Neural progenitor cell (in vitro differentiated cells): ENCODE results near the gene ORMDL1. TPM values are rescaled to one million over a fixed set of nuclear protein-coding genes. Genes with fewer than 3 reads are reported as not detected.

Source experiments
- DNase-seq: peaks from one replicate; pipeline ENCODE4 v3.0.0-alpha.2; 2016; ENCODE audit warnings: low spot score
- H2AFZ ChIP-seq: fragments of 200-600 bp; sonication (generic); replicated peaks from 2 replicates; pipeline ENCODE4 v1.6.1; 2016; ENCODE audit warnings: antibody characterized with exemption
- H3F3A ChIP-seq: fragments of 200-600 bp; sonication (generic); 2 replicates; pipeline ENCODE4 v1.6.1; 2016; ENCODE audit warnings: antibody characterized with exemption, low read depth
- H3K27ac ChIP-seq: fragments of 200-600 bp; sonication (generic); 2 replicates; pipeline ENCODE4 v1.5.1; 2016; ENCODE audit warnings: mild to moderate bottlenecking
- H3K27me3 ChIP-seq: fragments of 200-600 bp; sonication (generic); 2 replicates; pipeline ENCODE4 v1.6.1; 2016; ENCODE audit warnings: mild to moderate bottlenecking, moderate library complexity
- H3K36me3 ChIP-seq: fragments of 200-600 bp; sonication (generic); 2 replicates; pipeline ENCODE4 v1.5.1; 2016
- H3K4me1 ChIP-seq: fragments of 200-600 bp; sonication (generic); 2 replicates; pipeline ENCODE4 v1.6.1; 2016; ENCODE audit warnings: mixed run types
- H3K4me2 ChIP-seq: fragments of 200-600 bp; sonication (generic); 2 replicates; pipeline ENCODE4 v1.6.1; 2016
- H3K4me3 ChIP-seq: fragments of 200-600 bp; sonication (generic); 2 replicates; pipeline ENCODE4 v1.5.1; 2016
- H3K79me2 ChIP-seq: fragments of 200-600 bp; sonication (generic); 2 replicates; pipeline ENCODE4 v1.6.1; 2016; ENCODE audit warnings: low read depth
- H3K9ac ChIP-seq: fragments of 200-600 bp; sonication (generic); 2 replicates; pipeline ENCODE4 v1.6.1; 2016
- H3K9me3 ChIP-seq: fragments of 200-600 bp; sonication (generic); 2 replicates; pipeline ENCODE4 v1.5.1; 2016; ENCODE audit warnings: low read depth
- H4K20me1 ChIP-seq: fragments of 200-600 bp; sonication (generic); 2 replicates; pipeline ENCODE4 v1.6.1; 2016; ENCODE audit warnings: low read depth
- H3K27ac Mint-ChIP-seq: 3 replicates; pipeline ENCODE4 v1.8.0; 2021; ENCODE audit warnings: mixed read lengths
- H3K27me3 Mint-ChIP-seq: 2 replicates; pipeline ENCODE4 v1.8.0; 2022; ENCODE audit warnings: low read depth, mild to moderate bottlenecking, inconsistent platforms, moderate library complexity, mixed read lengths; ENCODE audit not compliant: insufficient read depth
- H3K36me3 Mint-ChIP-seq: 3 replicates; pipeline ENCODE4 v1.8.0; 2021; ENCODE audit warnings: mixed read lengths
- H3K4me1 Mint-ChIP-seq: 3 replicates; pipeline ENCODE4 v1.8.0; 2021; ENCODE audit warnings: mixed read lengths
- H3K4me3 Mint-ChIP-seq: 3 replicates; pipeline ENCODE4 v1.8.0; 2021; ENCODE audit warnings: mild to moderate bottlenecking, moderate library complexity, mixed read lengths
- H3K9me3 Mint-ChIP-seq: 3 replicates; pipeline ENCODE4 v1.8.0; 2020; ENCODE audit warnings: mixed read lengths
- EZH2 ChIP-seq: fragments of 200-600 bp; sonication (generic); IDR thresholded peaks from 2 replicates; pipeline ENCODE4 v1.6.1; 2017; ENCODE audit warnings: antibody characterized with exemption, mild to moderate bottlenecking, moderate library complexity
- EZH2phosphoT487 ChIP-seq: fragments of 200-600 bp; sonication (generic); IDR thresholded peaks from 2 replicates; pipeline ENCODE4 v1.6.1; 2017; ENCODE audit warnings: antibody characterized with exemption
- total RNA-seq: library from RNA; depleted of rRNA; stranded (reverse); fragments of >200 nt; gene quantifications from 2 replicates; pipeline ENCODE4 v1.2.3, GENCODE V29; 2015; ENCODE audit warnings: low replicate concordance
- TF ChIP-seq, protein P1 (sequence below): fragments of 200-600 bp; sonication (generic); IDR thresholded peaks from 2 replicates; pipeline ENCODE4 v1.5.1; 2017; ENCODE audit warnings: antibody characterized with exemption, mild to moderate bottlenecking

ORMDL1 gene, protein sequence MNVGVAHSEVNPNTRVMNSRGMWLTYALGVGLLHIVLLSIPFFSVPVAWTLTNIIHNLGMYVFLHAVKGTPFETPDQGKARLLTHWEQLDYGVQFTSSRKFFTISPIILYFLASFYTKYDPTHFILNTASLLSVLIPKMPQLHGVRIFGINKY
- total RNA-seq, result 98.8 and 171 TPM in 2 replicates

DNA sequence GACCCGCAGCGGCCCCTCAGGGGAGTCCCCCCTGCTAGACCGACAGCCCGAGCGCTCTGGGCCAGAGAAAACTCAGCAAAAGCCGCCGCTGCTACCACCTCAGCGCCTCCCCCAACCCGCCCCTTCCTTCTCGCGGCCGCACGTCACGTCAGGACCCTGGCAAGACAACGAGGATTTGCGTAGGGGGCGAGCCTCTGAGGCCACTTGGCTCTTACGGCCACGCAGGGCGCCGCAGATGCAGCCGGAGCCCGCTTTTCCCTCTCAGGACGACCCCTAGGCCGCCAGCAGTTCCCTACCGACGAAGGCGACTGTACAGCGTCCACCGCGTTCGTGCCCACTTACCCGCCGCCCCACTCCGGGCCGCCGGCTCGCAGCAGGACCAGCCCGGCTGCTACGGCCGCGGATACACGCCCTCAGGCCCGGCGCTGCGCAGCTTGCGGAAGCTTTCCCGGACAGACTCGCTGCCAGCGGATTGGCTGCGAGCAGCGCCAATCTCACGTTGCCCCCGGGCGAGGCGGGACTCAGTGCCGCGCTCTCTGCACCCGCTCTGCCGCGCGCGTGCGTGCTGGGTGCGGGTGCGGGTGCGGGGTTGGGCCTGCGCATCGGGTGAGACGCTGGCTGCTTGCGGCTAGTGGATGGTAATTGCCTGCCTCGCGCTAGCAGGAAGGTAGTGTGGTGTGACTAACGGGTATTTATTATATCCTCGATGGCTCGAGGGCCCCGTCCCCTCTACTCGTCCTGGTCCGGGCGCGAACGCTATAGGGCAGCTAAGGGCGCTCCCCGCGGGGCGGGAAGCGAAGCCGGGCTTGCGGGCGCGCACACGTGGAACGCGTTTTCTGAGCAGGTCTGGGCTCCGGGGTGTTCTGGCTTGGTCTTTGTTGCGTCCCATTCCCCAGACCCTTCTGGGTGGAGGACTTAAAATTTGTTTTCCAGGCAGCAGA, at the start of gene ORMDL1, which contains the start of gene PMS1:
Gene ORMDL1, minus strand, starts transcription at position 413 of the 941 bp plus-strand sequence. CDS start 1,744 bp downstream, outside the sequence.
Gene PMS1, plus strand, starts transcription at position 524 of the 941 bp plus-strand sequence. CDS start 7,360 bp downstream, outside the sequence.
- Mint-ChIP-seq H3K27ac (peak within 1 kb of the TSS; percentile 88), H3K36me3 (peaks cover 25% of the 10 kb centered on the region), H3K27me3 (no peaks in the 10 kb centered on the region), H3K9me3 (no peaks in the 10 kb centered on the region), H3K4me3 (peak within 1 kb of the TSS; percentile 87), H3K4me1 (peaks cover 28% of the 10 kb centered on the region)
- no peaks in the 10 kb centered on the region for H4K20me1 ChIP-seq
- peak; percentile 97 for DNase-seq
- peak within 1 kb of the TSS; percentile 72 for H3K4me3 ChIP-seq
- H2AFZ ChIP-seq, result peak within 1 kb of the TSS; percentile 52
- peaks cover 10% of the 10 kb centered on the region for H3K4me1 ChIP-seq
- peak within 1 kb of the TSS; percentile 80 for H3K9ac ChIP-seq
- H3K27ac ChIP-seq, result peak within 1 kb of the TSS; percentile 93
- H3F3A ChIP-seq, result peaks cover 7% of the 10 kb centered on the region
- TF ChIP-seq EZH2phosphoT487 (no peak), EZH2 (no peak)
- TF ChIP-seq, protein P1, sequence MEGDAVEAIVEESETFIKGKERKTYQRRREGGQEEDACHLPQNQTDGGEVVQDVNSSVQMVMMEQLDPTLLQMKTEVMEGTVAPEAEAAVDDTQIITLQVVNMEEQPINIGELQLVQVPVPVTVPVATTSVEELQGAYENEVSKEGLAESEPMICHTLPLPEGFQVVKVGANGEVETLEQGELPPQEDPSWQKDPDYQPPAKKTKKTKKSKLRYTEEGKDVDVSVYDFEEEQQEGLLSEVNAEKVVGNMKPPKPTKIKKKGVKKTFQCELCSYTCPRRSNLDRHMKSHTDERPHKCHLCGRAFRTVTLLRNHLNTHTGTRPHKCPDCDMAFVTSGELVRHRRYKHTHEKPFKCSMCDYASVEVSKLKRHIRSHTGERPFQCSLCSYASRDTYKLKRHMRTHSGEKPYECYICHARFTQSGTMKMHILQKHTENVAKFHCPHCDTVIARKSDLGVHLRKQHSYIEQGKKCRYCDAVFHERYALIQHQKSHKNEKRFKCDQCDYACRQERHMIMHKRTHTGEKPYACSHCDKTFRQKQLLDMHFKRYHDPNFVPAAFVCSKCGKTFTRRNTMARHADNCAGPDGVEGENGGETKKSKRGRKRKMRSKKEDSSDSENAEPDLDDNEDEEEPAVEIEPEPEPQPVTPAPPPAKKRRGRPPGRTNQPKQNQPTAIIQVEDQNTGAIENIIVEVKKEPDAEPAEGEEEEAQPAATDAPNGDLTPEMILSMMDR, result no peak
- H3K36me3 ChIP-seq, result peaks cover 17% of the 10 kb centered on the region
- no peaks in the 10 kb centered on the region for H3K27me3 ChIP-seq
- no peaks in the 10 kb centered on the region for H3K9me3 ChIP-seq
- H3K4me2 ChIP-seq, result peak within 1 kb of the TSS; percentile 90
- H3K79me2 ChIP-seq, result peaks cover 92% of the 10 kb centered on the region

DNA sequence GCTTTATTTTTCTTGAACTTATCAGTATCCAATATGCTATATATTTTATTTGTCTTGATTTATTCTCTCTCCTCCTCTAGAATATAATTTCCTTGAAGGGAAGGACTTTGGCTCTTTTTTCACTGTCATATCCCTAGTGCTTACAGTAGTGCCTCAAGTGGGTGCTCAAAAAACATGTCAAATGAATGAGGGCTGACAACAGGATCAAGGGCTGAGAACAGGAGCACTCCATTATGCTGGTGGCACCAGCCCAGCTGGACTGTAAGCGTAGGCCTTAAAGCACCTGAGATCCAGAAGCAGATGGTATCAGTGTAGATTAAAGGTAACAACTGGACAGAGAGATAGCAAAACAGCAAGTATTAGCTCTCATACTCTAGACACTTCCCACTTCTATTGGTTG, 46.4 kb upstream of the ORMDL1 start:
- Mint-ChIP-seq H3K4me3 (no peak overlapping the region), H3K9me3 (no peaks in the 10 kb centered on the region), H3K36me3 (peaks cover 8% of the 10 kb centered on the region), H3K4me1 (no peaks in the 10 kb centered on the region), H3K27me3 (no peaks in the 10 kb centered on the region), H3K27ac (no peak overlapping the region)
- Histone ChIP-seq H3K36me3 (peaks cover 6% of the 10 kb centered on the region), H2AFZ (no peak overlapping the region), H3F3A (no peaks in the 10 kb centered on the region), H3K79me2 (peaks cover 8% of the 10 kb centered on the region), H3K27ac (no peak overlapping the region), H4K20me1 (peaks cover 3% of the 10 kb centered on the region), H3K4me3 (no peak overlapping the region), H3K27me3 (no peaks in the 10 kb centered on the region), H3K4me2 (no peak overlapping the region), H3K9ac (no peak overlapping the region), H3K9me3 (no peaks in the 10 kb centered on the region), H3K4me1 (no peaks in the 10 kb centered on the region)
- DNase-seq, result no peak
- TF ChIP-seq, protein P1, result no peak
- TF ChIP-seq EZH2phosphoT487, result no peak
- TF ChIP-seq EZH2, result no peak

DNA sequence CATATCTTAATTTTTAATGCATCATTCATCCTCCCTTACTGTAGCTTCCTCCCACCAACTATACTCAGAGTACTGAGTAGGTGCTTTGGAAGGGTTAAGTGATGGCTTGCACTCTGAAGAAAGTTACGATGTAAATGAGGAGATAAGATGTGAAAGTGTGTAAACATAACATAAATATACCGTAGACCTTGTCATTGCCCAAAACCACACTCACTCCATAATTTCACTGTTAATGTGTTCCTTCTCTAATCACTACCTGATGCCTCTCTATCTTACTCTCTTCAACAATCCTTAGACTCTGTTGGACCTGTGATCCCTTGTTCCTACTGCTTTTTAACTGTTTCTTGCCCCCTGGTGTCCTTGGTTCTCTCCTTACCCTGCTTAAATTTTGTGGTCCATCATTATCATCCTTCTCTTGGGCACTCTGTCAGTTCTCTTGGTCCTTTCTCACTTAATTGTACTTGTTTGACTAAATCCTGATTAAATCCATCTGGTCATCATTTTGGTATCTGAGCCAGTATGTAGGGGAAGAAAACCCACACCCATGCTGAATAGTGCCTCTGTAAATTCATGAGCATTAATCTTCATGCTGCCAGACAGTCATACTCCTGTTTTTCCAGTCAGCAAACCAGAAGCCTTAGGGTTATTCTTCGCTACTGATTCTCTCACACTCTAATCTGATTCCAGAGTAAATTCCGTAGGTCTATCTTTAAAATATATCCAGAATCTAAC, 45.1 kb upstream of the ORMDL1 start:
- no peak for DNase-seq

More for the DNA sequence above, 45.1 kb upstream of the ORMDL1 start:
- TF ChIP-seq, protein P1, result no peak
- TF ChIP-seq EZH2phosphoT487 (no peak), EZH2 (no peak)
- Histone ChIP-seq H4K20me1 (peaks cover 3% of the 10 kb centered on the region), H3K9ac (no peak overlapping the region), H3K4me2 (no peak overlapping the region), H3K9me3 (no peaks in the 10 kb centered on the region), H3K36me3 (peaks cover 14% of the 10 kb centered on the region), H3K27ac (no peak overlapping the region), H3K79me2 (peaks cover 15% of the 10 kb centered on the region), H3F3A (no peaks in the 10 kb centered on the region), H2AFZ (no peak overlapping the region), H3K4me1 (no peaks in the 10 kb centered on the region), H3K4me3 (no peak overlapping the region), H3K27me3 (no peaks in the 10 kb centered on the region)
- Mint-ChIP-seq H3K36me3 (peaks cover 8% of the 10 kb centered on the region), H3K27me3 (no peaks in the 10 kb centered on the region), H3K4me3 (no peak overlapping the region), H3K27ac (no peak overlapping the region), H3K4me1 (no peaks in the 10 kb centered on the region), H3K9me3 (no peaks in the 10 kb centered on the region)
